Measurements from ENCODE around the gene LINGO1. TPM values are rescaled to one million over a fixed set of nuclear protein-coding genes. Genes with fewer than 3 reads are reported as not detected.

The LINGO1 gene
- polyA plus RNA-seq, 2 donors = 0.08 to 0.25 TPM

GRCh38 chr15:77670558-77671361, 38.0 kb upstream of the LINGO1 start:
- Histone ChIP-seq H3K4me1 (ENCODE audit: control insufficient read depth in 2 of 2, insufficient read depth in 2 of 2, low read length in 1 of 2) (no peaks in the 10 kb centered on the region), H3K4me3 (ENCODE audit: low read depth in 1 of 2, low read length in 2 of 2) (no peak overlapping the region), H3K27ac (ENCODE audit: low read depth in 2 of 2, low read length in 1 of 2) (no peak overlapping the region), H3K27me3 (ENCODE audit: control insufficient read depth in 1 of 2, insufficient read depth in 2 of 2, low read length in 2 of 2) (peaks cover 0 to 4% of the 10 kb centered on the region in 2 donors), H3K9me3 (ENCODE audit: control insufficient read depth in 2 of 2, insufficient read depth in 1 of 2, low read depth in 1 of 2, low read length in 1 of 2) (peaks cover 0 to 2% of the 10 kb centered on the region in 2 donors), H3K36me3 (ENCODE audit: control insufficient read depth in 2 of 2, insufficient read depth in 2 of 2, low read length in 1 of 2) (no peaks in the 10 kb centered on the region)
- WGBS, 2 donors = 80 to 81% methylated on average over 5 of the region's 5 CpGs

GRCh38 chr15:77669896-77670295, 37.2 kb upstream of the LINGO1 start:
- Histone ChIP-seq H3K4me1 (ENCODE audit: control insufficient read depth in 2 of 2, insufficient read depth in 2 of 2, low read length in 1 of 2) (no peaks in the 10 kb centered on the region), H3K36me3 (ENCODE audit: control insufficient read depth in 2 of 2, insufficient read depth in 2 of 2, low read length in 1 of 2) (no peaks in the 10 kb centered on the region), H3K27ac (ENCODE audit: low read depth in 2 of 2, low read length in 1 of 2) (no peak overlapping the region), H3K27me3 (ENCODE audit: control insufficient read depth in 1 of 2, insufficient read depth in 2 of 2, low read length in 2 of 2) (peaks cover 0 to 4% of the 10 kb centered on the region in 2 donors), H3K4me3 (ENCODE audit: low read depth in 1 of 2, low read length in 2 of 2) (no peak overlapping the region), H3K9me3 (ENCODE audit: control insufficient read depth in 2 of 2, insufficient read depth in 1 of 2, low read depth in 1 of 2, low read length in 1 of 2) (peaks cover 0 to 2% of the 10 kb centered on the region in 2 donors)
- WGBS, 2 donors = 77 to 78% methylated on average over 4 of the region's 4 CpGs

GRCh38 chr15:77667338-77668234, 34.9 kb upstream of the LINGO1 start:
- WGBS, 2 donors = 49 to 55% methylated on average over 11 of the region's 11 CpGs
- no peaks in the 10 kb centered on the region for H3K4me1 ChIP-seq (ENCODE audit: control insufficient read depth in 2 of 2, insufficient read depth in 2 of 2, low read length in 1 of 2)
- no peaks in the 10 kb centered on the region for H3K36me3 ChIP-seq (ENCODE audit: control insufficient read depth in 2 of 2, insufficient read depth in 2 of 2, low read length in 1 of 2)
- no peak overlapping the region for H3K27ac ChIP-seq (ENCODE audit: low read depth in 2 of 2, low read length in 1 of 2)
- H3K4me3 ChIP-seq (ENCODE audit: low read depth in 1 of 2, low read length in 2 of 2) = no peak overlapping the region
- peaks cover 0 to 4% of the 10 kb centered on the region in 2 donors for H3K27me3 ChIP-seq (ENCODE audit: control insufficient read depth in 1 of 2, insufficient read depth in 2 of 2, low read length in 2 of 2)
- H3K9me3 ChIP-seq (ENCODE audit: control insufficient read depth in 2 of 2, insufficient read depth in 1 of 2, low read depth in 1 of 2, low read length in 1 of 2) = peaks cover 0 to 2% of the 10 kb centered on the region in 2 donors

GRCh38 chr15:77666296-77666660, 33.6 kb upstream of the LINGO1 start:
- Histone ChIP-seq H3K36me3 (ENCODE audit: control insufficient read depth in 2 of 2, insufficient read depth in 2 of 2, low read length in 1 of 2) (no peaks in the 10 kb centered on the region), H3K27me3 (ENCODE audit: control insufficient read depth in 1 of 2, insufficient read depth in 2 of 2, low read length in 2 of 2) (peaks cover 0 to 4% of the 10 kb centered on the region in 2 donors), H3K4me1 (ENCODE audit: control insufficient read depth in 2 of 2, insufficient read depth in 2 of 2, low read length in 1 of 2) (no peaks in the 10 kb centered on the region), H3K4me3 (ENCODE audit: low read depth in 1 of 2, low read length in 2 of 2) (no peak overlapping the region), H3K9me3 (ENCODE audit: control insufficient read depth in 2 of 2, insufficient read depth in 1 of 2, low read depth in 1 of 2, low read length in 1 of 2) (peaks cover 0 to 2% of the 10 kb centered on the region in 2 donors), H3K27ac (ENCODE audit: low read depth in 2 of 2, low read length in 1 of 2) (no peak overlapping the region)
- WGBS, 2 donors = 75 to 78% methylated on average over 5 of the region's 5 CpGs

- H3K36me3 ChIP-seq (ENCODE audit: control insufficient read depth in 2 of 2, insufficient read depth in 2 of 2, low read length in 1 of 2) = no peaks in the 10 kb centered on the region
- H3K27me3 ChIP-seq (ENCODE audit: control insufficient read depth in 1 of 2, insufficient read depth in 2 of 2, low read length in 2 of 2) = peaks cover 0 to 4% of the 10 kb centered on the region in 2 donors
- WGBS, 2 donors = 86 to 88% methylated on average over 11 to 12 of the region's 12 CpGs
Measured at GRCh38 chr15:77665530-77666295, 33.0 kb upstream of the LINGO1 start.

GRCh38 chr15:77664428-77664827, 31.7 kb upstream of the LINGO1 start:
- peaks cover 0 to 4% of the 10 kb centered on the region in 2 donors for H3K27me3 ChIP-seq (ENCODE audit: control insufficient read depth in 1 of 2, insufficient read depth in 2 of 2, low read length in 2 of 2)
- 80 to 89% methylated on average over 5 of the region's 5 CpGs for WGBS, 2 donors

More at GRCh38 chr15:77665530-77666295, 33.0 kb upstream of the LINGO1 start:
- Histone ChIP-seq H3K4me3 (ENCODE audit: low read depth in 1 of 2, low read length in 2 of 2) (no peak overlapping the region), H3K9me3 (ENCODE audit: control insufficient read depth in 2 of 2, insufficient read depth in 1 of 2, low read depth in 1 of 2, low read length in 1 of 2) (peaks cover 0 to 2% of the 10 kb centered on the region in 2 donors), H3K4me1 (ENCODE audit: control insufficient read depth in 2 of 2, insufficient read depth in 2 of 2, low read length in 1 of 2) (no peaks in the 10 kb centered on the region), H3K27ac (ENCODE audit: low read depth in 2 of 2, low read length in 1 of 2) (no peak overlapping the region)

GRCh38 chr15:77663256-77663655, 30.5 kb upstream of the LINGO1 start:
- Histone ChIP-seq H3K27ac (ENCODE audit: low read depth in 2 of 2, low read length in 1 of 2) (no peak overlapping the region), H3K27me3 (ENCODE audit: control insufficient read depth in 1 of 2, insufficient read depth in 2 of 2, low read length in 2 of 2) (peaks cover 0 to 4% of the 10 kb centered on the region in 2 donors), H3K4me1 (ENCODE audit: control insufficient read depth in 2 of 2, insufficient read depth in 2 of 2, low read length in 1 of 2) (no peaks in the 10 kb centered on the region), H3K4me3 (ENCODE audit: low read depth in 1 of 2, low read length in 2 of 2) (no peak overlapping the region), H3K36me3 (ENCODE audit: control insufficient read depth in 2 of 2, insufficient read depth in 2 of 2, low read length in 1 of 2) (no peaks in the 10 kb centered on the region), H3K9me3 (ENCODE audit: control insufficient read depth in 2 of 2, insufficient read depth in 1 of 2, low read depth in 1 of 2, low read length in 1 of 2) (peaks cover 0 to 2% of the 10 kb centered on the region in 2 donors)
- 62 to 68% methylated on average over 5 of the region's 5 CpGs for WGBS, 2 donors

More at GRCh38 chr15:77664428-77664827, 31.7 kb upstream of the LINGO1 start:
- H3K9me3 ChIP-seq (ENCODE audit: control insufficient read depth in 2 of 2, insufficient read depth in 1 of 2, low read depth in 1 of 2, low read length in 1 of 2) = peaks cover 0 to 2% of the 10 kb centered on the region in 2 donors
- H3K4me1 ChIP-seq (ENCODE audit: control insufficient read depth in 2 of 2, insufficient read depth in 2 of 2, low read length in 1 of 2) = no peaks in the 10 kb centered on the region
- no peak overlapping the region for H3K4me3 ChIP-seq (ENCODE audit: low read depth in 1 of 2, low read length in 2 of 2)
- H3K36me3 ChIP-seq (ENCODE audit: control insufficient read depth in 2 of 2, insufficient read depth in 2 of 2, low read length in 1 of 2) = no peaks in the 10 kb centered on the region
- no peak overlapping the region for H3K27ac ChIP-seq (ENCODE audit: low read depth in 2 of 2, low read length in 1 of 2)

- 55 to 59% methylated on average over 12 of the region's 12 CpGs for WGBS, 2 donors
- Histone ChIP-seq H3K27me3 (ENCODE audit: control insufficient read depth in 1 of 2, insufficient read depth in 2 of 2, low read length in 2 of 2) (peaks cover 0 to 2% of the 10 kb centered on the region in 2 donors), H3K4me1 (ENCODE audit: control insufficient read depth in 2 of 2, insufficient read depth in 2 of 2, low read length in 1 of 2) (no peaks in the 10 kb centered on the region), H3K36me3 (ENCODE audit: control insufficient read depth in 2 of 2, insufficient read depth in 2 of 2, low read length in 1 of 2) (no peaks in the 10 kb centered on the region), H3K27ac (ENCODE audit: low read depth in 2 of 2, low read length in 1 of 2) (no peak overlapping the region), H3K4me3 (ENCODE audit: low read depth in 1 of 2, low read length in 2 of 2) (no peak overlapping the region), H3K9me3 (ENCODE audit: control insufficient read depth in 2 of 2, insufficient read depth in 1 of 2, low read depth in 1 of 2, low read length in 1 of 2) (no peaks in the 10 kb centered on the region)
Measured at GRCh38 chr15:77659350-77660321, 26.9 kb upstream of the LINGO1 start.
